ENCODE results near the gene SMG7.

SMG7 gene

GRCh38 chr1:183498342-183498991 lies 26.2 kb downstream of the SMG7 start (continued):
- no peak for TF ChIP-seq ZBTB49 (tag by site-specific recombination; IDR thresholded peaks at IDR 0.05; ENCODE audit: low read depth)
- TF ChIP-seq REST (tag by site-specific recombination; IDR thresholded peaks at IDR 0.05) = no peak
- TF ChIP-seq ZNF37A (tag by site-specific recombination; IDR thresholded peaks at IDR 0.05) = no peak

GRCh38 chr1:183505454-183506089 lies 33.3 kb downstream of the SMG7 start:
- TF ChIP-seq ZNF157 (tag by site-specific recombination; IDR thresholded peaks at IDR 0.05) (no peak), ZNF664 (tag by site-specific recombination; IDR thresholded peaks at IDR 0.05) (0 out of 2 replicates have a peak, but pooled peaks have one; percentile 17), WT1 (tag by site-specific recombination; IDR thresholded peaks at IDR 0.05) (no peak)
- ChIA-PET POLR2A (no interaction called here), CTCF (no interaction called here)
- no peak overlapping the region for H3K27ac ChIP-seq (ENCODE audit: extremely low read depth, low read depth, low read length)
- H3K36me3 ChIP-seq (ENCODE audit: control insufficient read depth in 2 of 2, insufficient read depth in 1 of 2, low read length in 2 of 2) = no peaks in the 10 kb centered on the region
- no peaks in the 10 kb centered on the region for H3K9me3 ChIP-seq (ENCODE audit: control insufficient read depth, insufficient read depth, low read depth, low read length)
- no peaks in the 10 kb centered on the region for H3K4me1 ChIP-seq (ENCODE audit: control insufficient read depth, insufficient read depth, low read length)
- no peak overlapping the region for H3K4me3 ChIP-seq (ENCODE audit: low read depth, low read length)

GRCh38 chr1:183506561-183506960 lies 34.3 kb downstream of the SMG7 start:
- Histone ChIP-seq H3K4me1 (ENCODE audit: control insufficient read depth, insufficient read depth, low read length) (no peaks in the 10 kb centered on the region), H3K4me3 (ENCODE audit: low read depth, low read length) (no peak overlapping the region), H3K9me3 (ENCODE audit: control insufficient read depth, insufficient read depth, low read depth, low read length) (no peaks in the 10 kb centered on the region), H3K36me3 (ENCODE audit: control insufficient read depth in 2 of 2, insufficient read depth in 1 of 2, low read length in 2 of 2) (no peaks in the 10 kb centered on the region), H3K27ac (ENCODE audit: extremely low read depth, low read depth, low read length) (no peak overlapping the region)
- TF ChIP-seq ZNF292 (tag by site-specific recombination; IDR thresholded peaks at IDR 0.05; ENCODE audit: borderline replicate concordance, low read depth) = no peak
- TF ChIP-seq ZBTB49 (tag by site-specific recombination; IDR thresholded peaks at IDR 0.05; ENCODE audit: low read depth) = no peak
- no peak for TF ChIP-seq ZNF645 (tag by site-specific recombination; IDR thresholded peaks at IDR 0.05)
- TF ChIP-seq FEZF1 (tag by site-specific recombination; IDR thresholded peaks at IDR 0.05) = no peak
- TF ChIP-seq KLF7 (tag by site-specific recombination; IDR thresholded peaks at IDR 0.05; ENCODE audit: borderline replicate concordance) = no peak
- TF ChIP-seq ZNF580 (tag by site-specific recombination; IDR thresholded peaks at IDR 0.05) = no peak
- no peak for TF ChIP-seq ZNF155 (tag by site-specific recombination; IDR thresholded peaks at IDR 0.05)
- POLR2A ChIA-PET = no interaction called here
- CTCF ChIA-PET = no interaction called here

All from HEK293 (cell line).